OCI-LY1 (cell line): ENCODE data around the gene SPSB1.

Experiments used
- CTCF ChIP-seq: fragments of 200-600 bp; sonication (generic), shearing (Covaris generic); IDR thresholded peaks from 2 replicates; pipeline ENCODE4 v1.5.1; 2017; ENCODE audit warnings: mild to moderate bottlenecking, antibody characterized with exemption, low read length, moderate library complexity, mixed read lengths
- EZH2 ChIP-seq: fragments of 200-600 bp; sonication (generic), shearing (Covaris generic); IDR thresholded peaks from 2 replicates; pipeline ENCODE4 v1.8.0; 2017; ENCODE audit warnings: borderline replicate concordance, mixed run types, mild to moderate bottlenecking, antibody characterized with exemption, low read length, moderate library complexity, mixed read lengths

- no peak for TF ChIP-seq CTCF
- no peak for TF ChIP-seq EZH2
These were observed 59.9 kb downstream of the SPSB1 start for GRCh38 chr1:9352377-9353134.
